ENCODE data around the gene GPR152. TPM values are rescaled to one million over a fixed set of nuclear protein-coding genes. Genes with fewer than 3 reads are reported as not detected.

The GPR152 gene
- total and polyA plus RNA-seq, 2 donors (not counting 3 experiments of a cell fraction or from before 2014, with no cell fraction given): not detected

DNA sequence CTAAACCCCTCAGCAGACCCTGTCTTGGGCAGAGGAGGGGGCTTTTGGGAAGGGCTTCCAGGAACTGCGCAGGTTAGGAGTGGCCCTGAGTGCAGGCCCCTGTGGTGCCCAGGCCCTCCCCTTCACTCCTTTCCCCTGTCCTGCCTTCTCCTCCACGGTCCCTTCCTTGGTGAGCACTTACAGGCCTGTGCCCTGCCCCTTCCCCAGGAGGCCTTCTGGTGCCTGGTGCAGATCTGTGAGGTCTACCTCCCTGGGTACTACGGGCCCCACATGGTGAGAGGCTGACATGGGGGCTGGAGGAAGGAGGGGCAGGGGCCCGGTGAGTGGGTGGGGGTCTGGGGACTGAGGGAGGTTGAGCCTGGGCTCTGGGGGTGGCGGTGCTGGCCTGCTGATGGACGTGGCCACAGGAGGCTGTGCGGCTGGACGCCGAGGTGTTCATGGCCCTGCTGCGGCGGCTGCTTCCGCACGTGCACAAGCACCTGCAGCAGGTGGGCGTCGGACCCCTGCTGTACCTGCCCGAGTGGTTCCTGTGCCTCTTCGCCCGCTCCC is 46.0 kb downstream of the GPR152 start:
- DNase-seq (ENCODE audit: low read depth, low spot score) (no peak), FAIRE-seq (no peak)
- Histone ChIP-seq H3K4me2 (ENCODE audit: insufficient read depth, low read length) (no peak overlapping the region), H3K27me3 (ENCODE audit: control insufficient read depth in 2 of 2, insufficient read depth in 2 of 2, low read length in 2 of 2) (peaks cover 0 to 3% of the 10 kb centered on the region in 2 experiments), H3K79me2 (ENCODE audit: control insufficient read depth, insufficient read depth, low read length) (no peaks in the 10 kb centered on the region), H3K9me1 (replicated peaks; ENCODE audit: control insufficient read depth, extremely low read depth, insufficient read depth, low read length) (no peaks in the 10 kb centered on the region), H4K20me1 (replicated peaks; ENCODE audit: control insufficient read depth, extremely low read depth, insufficient read depth, low read length) (no peaks in the 10 kb centered on the region), H3K4me1 (ENCODE audit: control insufficient read depth, extremely low read depth, insufficient read depth, low read length) (peaks cover 5% of the 10 kb centered on the region), H3K36me3 (ENCODE audit: control insufficient read depth in 2 of 2, extremely low read depth in 1 of 2, insufficient read depth in 2 of 2, low read length in 2 of 2) (no peaks in the 10 kb centered on the region), H2AFZ (ENCODE audit: low read depth, low read length) (no peak overlapping the region), H3K9ac (replicated peaks; ENCODE audit: extremely low read depth, insufficient read depth, low read length) (no peak overlapping the region), H3K4me3 (replicated peaks in 1 of 3; ENCODE audit: insufficient read depth in 1 of 3, low read depth in 1 of 3, low read length in 3 of 3) (no peak overlapping the region), H3K27ac (ENCODE audit: insufficient read depth, low read depth, low read length) (no peak overlapping the region), H3K9me3 (replicated peaks; ENCODE audit: control insufficient read depth, insufficient read depth, low read length) (no peaks in the 10 kb centered on the region)
- ChIA-PET CTCF (no interaction called here), POLR2A (no interaction called here)
- TF ChIP-seq MYC (IDR thresholded peaks at IDR 0.05; ENCODE audit: low read depth, low read length) (no peak), FOS (IDR thresholded peaks at IDR 0.05; ENCODE audit: borderline replicate concordance, insufficient read depth, low read length) (no peak), GATA2 (IDR thresholded peaks at IDR 0.05; ENCODE audit: insufficient read depth, insufficient read length, low read depth, low read length) (no peak), POLR2A (IDR thresholded peaks at IDR 0.05; ENCODE audit: low read depth, low read length) (no peak), EZH2 (IDR thresholded peaks at IDR 0.05; ENCODE audit: borderline replicate concordance, low read depth, low read length, severe bottlenecking) (no peak), POLR2AphosphoS5 (IDR thresholded peaks at IDR 0.05; ENCODE audit: insufficient read depth, low read depth, low read length) (no peak), JUN (IDR thresholded peaks at IDR 0.05; ENCODE audit: borderline replicate concordance, insufficient read depth, insufficient read length, low read depth) (no peak)
- TF ChIP-seq, protein P1, sequence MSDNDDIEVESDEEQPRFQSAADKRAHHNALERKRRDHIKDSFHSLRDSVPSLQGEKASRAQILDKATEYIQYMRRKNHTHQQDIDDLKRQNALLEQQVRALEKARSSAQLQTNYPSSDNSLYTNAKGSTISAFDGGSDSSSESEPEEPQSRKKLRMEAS (IDR thresholded peaks at IDR 0.05; ENCODE audit: insufficient read depth, insufficient read length): no peak
- TF ChIP-seq, protein P2, sequence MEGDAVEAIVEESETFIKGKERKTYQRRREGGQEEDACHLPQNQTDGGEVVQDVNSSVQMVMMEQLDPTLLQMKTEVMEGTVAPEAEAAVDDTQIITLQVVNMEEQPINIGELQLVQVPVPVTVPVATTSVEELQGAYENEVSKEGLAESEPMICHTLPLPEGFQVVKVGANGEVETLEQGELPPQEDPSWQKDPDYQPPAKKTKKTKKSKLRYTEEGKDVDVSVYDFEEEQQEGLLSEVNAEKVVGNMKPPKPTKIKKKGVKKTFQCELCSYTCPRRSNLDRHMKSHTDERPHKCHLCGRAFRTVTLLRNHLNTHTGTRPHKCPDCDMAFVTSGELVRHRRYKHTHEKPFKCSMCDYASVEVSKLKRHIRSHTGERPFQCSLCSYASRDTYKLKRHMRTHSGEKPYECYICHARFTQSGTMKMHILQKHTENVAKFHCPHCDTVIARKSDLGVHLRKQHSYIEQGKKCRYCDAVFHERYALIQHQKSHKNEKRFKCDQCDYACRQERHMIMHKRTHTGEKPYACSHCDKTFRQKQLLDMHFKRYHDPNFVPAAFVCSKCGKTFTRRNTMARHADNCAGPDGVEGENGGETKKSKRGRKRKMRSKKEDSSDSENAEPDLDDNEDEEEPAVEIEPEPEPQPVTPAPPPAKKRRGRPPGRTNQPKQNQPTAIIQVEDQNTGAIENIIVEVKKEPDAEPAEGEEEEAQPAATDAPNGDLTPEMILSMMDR (IDR thresholded peaks at IDR 0.05; ENCODE audit: extremely low read depth in 1 of 2, insufficient read depth in 1 of 2, low read depth in 1 of 2, low read length in 2 of 2): no peak
- intact Hi-C loops (cut with micrococcal nuclease): no loop called here
- BruUV-seq (replicated peaks): no TSS peak
- dilution Hi-C loops (cut with MboI; ENCODE audit: extremely low pct_ligation_motif_present, low sequenced_read_pairs): no loop called here

Data from endothelial cell of umbilical vein (primary cell).